ENCODE measurements around the gene RNF214.

GRCh38 chr11:117269856-117270255 is 37.4 kb downstream of the RNF214 start:
- TF ChIP-seq POLR2A (IDR thresholded peaks at IDR 0.05; ENCODE audit: low read depth, low read length) (no peak), CTCF (conservative IDR thresholded peaks at IDR 0.05; ENCODE audit: low read depth, low read length) (no peak), CEBPB (IDR thresholded peaks at IDR 0.05; ENCODE audit: low read depth, low read length) (no peak), RCOR1 (IDR thresholded peaks at IDR 0.05; ENCODE audit: insufficient replicate concordance, low read length) (no peak), SMC3 (IDR thresholded peaks at IDR 0.05; ENCODE audit: low read depth, low read length) (no peak), RFX5 (IDR thresholded peaks at IDR 0.05; ENCODE audit: low read depth, low read length) (no peak)
